RPMI8226 (cell line): ENCODE data around the gene CPED1.
"Not testable (repeated sequence)": the region's sequence is repeated elsewhere in the genome, so short reads cannot be mapped to it uniquely, and the experiment has no call there.

Source experiments
- DNase-seq: peaks from one replicate; pipeline ENCODE4 v3.0.0-alpha.2; 2015

Gene CPED1

DNA sequence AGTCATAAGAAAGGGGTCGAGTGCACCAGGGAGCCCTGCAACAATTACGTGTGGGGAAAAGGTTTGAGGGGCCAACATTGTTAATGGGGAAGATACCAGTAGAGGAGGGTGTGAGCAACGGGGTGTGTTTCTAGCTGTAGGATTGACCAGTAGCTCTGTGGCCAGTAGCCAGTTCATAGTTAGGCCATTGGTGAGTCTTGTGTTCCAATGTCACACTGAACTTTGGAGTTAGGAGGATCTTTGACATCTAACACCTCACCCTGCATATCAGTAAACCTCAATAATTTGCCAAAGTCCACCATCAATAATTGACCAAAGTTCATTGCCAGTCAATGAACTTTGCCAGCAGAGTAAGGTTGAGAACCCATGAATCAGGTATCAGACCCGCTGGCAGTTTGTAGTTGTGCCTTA is 168.8 kb downstream of the CPED1 start:
- no peak for DNase-seq

DNA sequence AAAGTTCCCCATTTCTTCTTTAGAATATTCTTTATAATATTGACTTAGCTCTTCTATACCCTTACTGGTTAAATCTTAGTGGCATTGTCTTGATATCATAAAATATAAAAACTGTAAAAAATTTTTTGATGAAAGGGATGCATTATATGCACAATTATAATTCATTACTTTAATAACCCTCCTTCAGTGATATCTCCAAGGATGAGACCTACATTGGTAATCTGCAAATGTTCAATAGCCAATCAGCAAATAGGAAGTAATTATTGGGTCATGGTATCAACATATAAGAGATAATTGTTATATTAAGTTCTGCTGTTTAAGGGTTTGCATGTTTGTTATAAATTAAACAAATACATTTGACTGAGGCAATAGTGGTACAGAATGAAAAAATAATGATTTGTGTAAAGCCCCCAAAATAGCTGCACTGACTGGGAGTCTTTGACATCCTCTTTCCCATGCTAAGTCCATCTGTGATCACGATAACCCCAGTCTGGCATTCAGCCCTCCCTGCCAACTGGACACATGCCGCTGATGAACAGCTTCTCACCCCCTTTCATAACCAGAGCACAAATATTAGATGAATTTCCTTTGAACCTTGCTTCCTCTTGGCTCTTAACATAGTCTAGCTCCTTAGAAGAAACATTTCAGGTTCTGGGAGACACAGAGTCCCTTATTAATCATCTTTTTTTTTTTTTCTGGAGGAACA is 169.5 kb downstream of the CPED1 start:
- DNase-seq: no peak

DNA sequence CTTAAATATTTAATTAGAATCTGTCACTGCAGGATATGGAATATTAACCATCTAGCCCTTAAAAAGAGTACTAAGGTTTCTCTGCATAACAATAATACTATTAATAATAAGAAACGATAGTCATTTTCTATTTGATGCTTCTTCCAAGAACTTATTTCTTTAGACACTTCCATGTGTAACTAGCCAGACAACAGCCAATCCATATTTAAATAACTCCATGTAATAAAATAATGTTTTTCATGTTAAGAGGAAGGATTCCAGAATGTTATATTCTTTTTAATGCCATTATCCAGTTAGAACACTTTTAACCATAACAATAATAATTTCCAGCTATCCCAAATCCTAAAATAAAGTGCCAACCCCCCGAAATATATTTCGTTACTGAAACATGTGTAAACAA is 170.2 kb downstream of the CPED1 start:
- DNase-seq: no peak

DNA sequence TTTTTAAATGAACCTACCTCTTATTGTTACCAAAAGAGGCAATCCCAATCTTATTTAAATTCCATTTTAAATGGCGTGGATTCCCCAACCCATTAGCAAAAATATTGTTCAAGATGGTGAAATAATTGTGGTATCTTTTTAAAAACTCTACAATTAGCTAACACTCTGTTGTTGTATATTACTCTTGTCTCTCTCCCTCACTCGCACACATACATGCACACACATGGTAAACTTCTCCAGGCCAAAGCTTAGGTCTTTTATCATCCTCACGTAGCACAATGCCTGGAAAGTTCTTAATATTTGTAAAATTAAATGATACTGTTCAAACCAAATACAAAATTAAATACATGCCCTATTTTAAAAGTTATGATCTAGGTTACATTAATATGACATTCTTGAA is 171.0 kb downstream of the CPED1 start:
- no peak for DNase-seq

DNA sequence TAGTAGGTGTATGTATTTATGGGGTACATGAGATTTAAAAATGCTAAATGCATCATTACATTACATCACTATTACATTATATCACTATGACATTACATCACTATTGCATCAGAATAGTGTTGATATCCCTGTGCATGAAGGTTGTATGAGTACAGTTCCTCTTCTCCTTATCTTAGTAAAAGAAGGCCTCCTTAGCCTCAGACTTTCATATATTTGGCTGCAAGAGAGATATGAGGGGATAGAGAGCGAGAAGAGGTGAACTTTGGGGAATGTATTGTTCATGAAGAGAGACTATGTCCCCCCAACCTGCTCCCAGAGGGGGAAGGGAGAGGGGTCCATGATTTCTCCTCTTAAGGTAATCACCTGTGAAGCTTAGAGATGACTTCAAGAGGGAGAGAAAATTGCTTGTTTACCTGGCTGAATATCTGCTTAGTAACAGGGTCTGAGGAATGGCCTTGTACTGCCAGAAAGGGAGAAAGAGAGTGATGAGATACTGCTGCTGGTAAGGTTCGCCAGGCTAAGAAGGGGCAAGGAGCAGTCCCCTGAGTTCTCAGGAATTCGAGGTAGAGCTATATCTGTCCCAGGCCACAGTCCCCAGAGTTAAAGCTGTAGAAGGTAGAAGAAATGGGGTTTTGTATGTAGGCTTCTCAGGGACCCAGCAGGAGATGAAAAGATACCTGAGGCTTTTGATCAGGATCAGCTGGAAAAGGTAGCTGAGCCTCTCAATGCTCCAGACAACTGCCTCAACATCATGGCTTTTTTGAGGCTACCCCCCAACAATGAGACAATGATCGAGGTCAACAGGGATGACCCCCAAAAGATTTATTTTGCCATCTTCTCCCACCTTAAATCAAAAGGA is 171.9 kb downstream of the CPED1 start:
- DNase-seq: no peak

DNA sequence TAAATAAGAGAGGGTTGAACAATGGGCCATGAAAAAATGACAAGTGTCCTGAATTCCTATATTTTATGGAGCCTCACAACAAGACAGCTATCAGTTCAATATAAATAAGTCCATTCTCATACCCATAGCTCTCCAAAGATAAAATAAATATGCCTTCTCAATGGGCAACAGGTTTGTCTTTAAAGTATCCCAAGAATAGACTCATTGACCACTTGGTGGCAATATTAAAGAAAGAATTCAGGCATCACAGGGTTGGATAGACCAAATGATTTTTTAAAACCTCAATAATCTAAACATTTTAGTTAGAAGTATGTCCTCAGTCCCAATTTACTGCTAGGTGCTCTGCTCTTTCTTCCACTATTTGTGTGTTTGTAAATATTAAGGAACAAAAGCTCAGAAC is 175.2 kb downstream of the CPED1 start:
- no peak for DNase-seq

DNA sequence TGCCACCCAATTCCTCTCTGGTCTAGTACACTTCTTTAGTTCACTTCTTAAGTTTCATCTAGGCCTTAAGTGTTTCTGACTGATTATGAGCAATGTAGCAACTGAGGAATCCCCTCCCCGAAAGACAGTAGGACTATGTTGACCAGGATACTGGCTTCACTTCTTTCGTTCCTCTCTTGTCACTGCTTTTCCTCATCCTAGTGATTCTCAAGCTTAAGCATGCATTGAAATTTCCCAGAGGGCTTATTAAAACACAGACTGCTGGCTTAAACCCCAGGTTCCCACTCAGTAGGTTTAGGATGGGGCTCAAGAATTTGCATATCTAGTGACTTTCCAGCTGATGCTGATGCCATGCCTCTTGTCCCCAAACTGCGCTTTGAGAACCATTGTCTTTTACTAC is 175.7 kb downstream of the CPED1 start:
- no peak for DNase-seq

DNA sequence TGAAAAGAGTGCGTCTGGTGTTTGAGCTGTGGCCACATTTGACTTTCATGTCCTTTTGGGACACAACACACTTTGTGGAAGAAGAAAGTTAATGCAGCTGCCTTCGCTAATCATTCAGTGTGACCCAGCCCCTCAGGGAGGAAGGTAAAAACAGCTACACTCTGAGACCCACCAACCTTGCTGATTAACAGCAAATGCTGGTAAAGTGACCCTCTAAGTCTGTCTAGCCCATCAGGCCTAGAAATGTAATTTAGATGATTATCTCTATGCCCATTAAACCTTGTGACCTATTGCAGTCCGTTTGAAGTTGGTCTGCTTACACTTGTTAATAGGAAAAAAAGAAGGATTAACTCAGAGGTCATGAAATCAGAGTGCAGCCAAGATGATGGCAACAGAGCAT is 178.4 kb downstream of the CPED1 start:
- DNase-seq: no peak

DNA sequence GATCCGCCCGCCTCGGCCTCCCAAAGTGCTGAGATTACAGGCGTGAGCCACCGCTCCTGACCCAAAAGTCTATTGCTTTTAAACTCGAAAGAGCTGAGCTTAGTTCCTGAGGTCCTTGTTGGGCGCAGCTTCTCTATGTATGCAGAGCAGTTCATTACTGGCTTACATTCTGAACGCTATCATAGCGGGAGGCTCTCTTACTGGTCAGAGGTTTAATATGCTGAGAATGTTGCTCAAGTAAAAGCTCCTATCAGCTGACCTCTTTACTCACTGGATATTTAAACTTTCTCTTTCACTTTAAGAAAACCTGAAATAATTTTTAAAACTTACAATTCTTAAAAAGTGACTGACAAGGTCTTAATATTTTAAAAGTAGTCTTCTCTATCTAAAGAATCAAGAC is 179.5 kb downstream of the CPED1 start:
- DNase-seq: no peak

DNA sequence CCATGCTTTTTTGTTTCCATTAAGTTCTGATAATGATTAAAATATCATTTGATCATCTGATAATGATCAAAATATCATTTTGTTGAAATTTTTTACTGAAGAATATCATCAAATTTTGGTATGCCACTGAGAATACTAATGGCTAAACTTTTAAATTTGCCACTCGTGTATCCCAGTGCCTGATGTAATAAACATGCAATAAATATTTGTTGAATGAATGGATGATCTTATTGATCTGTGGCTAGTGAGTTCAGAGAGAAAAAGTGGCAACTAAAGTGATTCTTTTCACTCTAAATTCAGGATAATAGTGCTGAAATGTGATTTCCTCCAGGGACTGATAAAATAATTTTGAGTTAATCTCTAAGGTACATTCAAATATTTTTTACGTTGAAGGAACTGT is 181.0 kb downstream of the CPED1 start:
- no peak for DNase-seq

DNA sequence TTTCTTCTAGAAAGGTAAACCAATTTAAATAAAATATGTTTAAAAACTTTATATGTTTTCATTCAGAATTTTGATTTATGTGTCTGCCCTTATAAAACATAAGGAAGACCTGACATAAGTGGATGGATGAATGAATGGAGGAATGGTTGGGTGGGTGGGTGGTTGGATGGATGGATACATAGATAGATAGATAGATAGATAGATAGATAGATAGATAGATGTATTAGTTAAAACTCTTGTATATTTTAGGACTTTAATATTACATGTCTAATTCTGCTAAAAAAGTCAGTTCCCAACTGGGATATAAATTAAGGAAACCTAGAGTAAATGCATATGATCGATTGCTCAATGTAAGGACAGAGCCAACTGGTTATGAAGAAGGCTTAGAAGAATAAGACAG is 184.0 kb downstream of the CPED1 start:
- DNase-seq: no peak

DNA sequence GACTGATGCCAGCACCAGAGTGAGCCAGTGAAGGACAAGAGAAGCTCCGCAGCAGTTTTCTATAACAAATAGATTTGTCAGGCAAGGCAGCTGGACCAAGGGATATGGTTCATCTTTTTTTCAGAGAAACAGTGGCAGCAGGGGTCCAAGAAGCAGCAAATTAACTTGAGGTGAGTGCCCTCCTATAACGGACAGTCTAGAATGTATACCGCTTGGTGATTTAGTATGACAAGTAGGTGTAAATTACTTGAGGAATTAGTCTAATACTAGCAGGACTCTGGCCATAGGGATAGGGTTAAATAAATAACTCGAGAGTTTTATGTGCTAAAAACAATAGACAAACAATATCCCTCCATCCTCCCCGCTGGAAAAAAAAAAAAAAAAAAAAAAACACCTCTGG is 187.3 kb downstream of the CPED1 start:
- no peak for DNase-seq

DNA sequence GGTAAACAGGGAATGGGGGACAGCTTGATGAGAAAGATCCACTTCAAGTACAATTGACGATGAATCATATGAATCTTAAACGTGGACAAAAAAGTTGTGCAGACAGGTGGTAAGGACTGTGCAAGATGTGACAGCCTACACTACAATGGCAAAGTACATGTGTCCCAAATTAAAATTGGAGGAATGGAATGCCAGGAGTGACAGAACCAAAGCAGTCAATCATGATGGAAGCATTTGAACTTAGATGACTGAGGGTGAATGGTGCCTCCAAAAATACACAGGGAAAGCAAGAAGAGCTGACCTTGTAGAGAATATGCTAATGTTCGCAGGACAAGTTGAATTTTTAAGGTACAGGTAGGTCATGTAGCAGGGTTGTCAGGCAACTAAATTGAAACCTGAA is 189.9 kb downstream of the CPED1 start:
- DNase-seq: no peak

DNA sequence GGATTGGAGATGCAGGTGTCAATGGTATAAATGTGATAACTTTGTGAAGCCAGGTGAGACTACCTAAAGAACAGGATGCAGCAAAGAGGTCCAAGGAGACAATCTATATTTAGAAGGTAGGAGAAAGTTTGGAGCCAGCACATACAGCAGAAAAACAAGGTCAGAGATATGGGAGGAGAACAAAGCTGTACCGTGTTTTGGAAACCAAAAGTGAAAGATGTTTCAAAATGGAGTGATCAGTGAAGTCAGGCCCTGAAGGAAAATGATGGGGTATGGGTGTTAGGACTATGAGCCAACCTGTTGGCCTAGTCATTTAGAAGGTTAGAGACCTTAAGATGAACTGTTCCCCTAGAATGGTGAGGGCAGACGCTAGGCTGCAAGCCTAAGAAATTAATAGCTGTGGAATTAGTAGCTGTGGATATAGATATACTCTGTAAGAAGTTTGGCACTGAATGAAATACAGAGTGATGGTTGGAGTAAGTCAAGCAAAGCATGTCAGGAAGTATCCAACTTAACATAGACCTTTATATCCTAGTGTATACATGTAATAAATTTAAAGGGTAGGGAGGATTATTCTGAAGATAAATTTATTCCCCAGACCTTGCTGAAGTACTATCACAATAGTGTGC is 190.5 kb downstream of the CPED1 start:
- DNase-seq: peak; percentile 53

DNA sequence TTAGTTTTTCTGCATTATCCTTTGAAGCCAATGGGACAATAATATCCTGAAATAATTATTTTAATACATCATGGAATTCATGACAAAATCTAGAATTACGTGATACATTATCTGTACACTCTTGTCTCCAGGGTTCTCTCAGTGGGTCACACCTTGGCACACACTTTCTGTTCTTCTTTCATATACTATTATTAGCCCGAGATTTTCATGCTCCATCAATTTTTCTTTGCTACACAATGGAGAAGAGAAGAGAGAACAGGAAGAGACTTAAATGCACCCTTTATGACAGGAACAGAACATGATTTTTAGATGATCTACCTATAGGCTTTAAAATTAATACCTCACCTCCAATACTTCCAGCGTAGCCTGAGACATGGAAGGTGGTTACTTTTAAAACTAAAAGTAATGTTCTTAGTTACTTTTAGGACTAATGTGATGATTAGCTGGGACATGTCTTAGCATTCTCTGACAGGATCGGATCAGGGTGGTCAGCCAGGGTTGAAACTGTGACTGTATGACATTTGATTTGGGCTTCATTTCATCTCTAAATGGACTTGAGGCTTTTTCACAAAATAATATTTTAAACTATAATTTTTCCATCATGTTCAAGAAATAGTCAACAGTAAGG is 192.0 kb downstream of the CPED1 start:
- peak; percentile 72 for DNase-seq

DNA sequence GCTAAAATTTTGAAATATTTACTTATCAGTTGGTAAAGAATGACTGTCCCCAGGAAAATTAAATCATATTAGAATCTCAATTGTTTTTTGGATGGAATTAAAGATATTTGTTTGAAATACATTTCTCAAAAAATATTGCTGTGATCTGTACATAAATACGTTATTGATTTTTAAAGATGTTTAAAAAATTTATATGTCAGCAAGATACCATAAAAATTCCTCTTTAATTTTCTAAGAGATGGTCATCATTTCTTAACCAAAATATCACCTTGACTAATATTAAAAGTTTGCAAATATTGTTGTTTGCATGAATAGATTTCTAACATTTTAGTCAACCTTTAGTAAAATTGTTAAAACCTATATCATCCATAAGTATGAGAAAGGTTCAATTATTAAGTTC is 192.8 kb downstream of the CPED1 start:
- DNase-seq: no peak

DNA sequence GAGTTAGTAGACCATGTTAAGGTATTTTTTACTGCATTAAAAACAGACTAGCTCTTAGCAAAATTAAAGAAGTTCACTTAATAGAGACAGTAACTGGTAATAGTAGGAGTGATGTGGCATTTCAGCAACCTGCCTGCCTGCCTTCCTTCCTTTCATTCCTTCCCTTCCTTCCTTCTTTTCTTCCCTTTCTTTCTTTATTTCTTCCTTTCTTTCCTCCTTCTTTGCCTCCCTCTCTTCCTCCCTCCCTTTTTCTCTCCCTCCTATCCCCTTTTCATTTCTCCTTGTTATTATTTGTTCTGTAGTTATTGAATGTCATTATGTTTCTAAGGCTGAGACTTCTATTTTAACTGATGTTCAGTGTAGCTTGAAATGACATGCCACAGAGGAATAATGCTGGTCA is 193.8 kb downstream of the CPED1 start:
- no peak for DNase-seq

DNA sequence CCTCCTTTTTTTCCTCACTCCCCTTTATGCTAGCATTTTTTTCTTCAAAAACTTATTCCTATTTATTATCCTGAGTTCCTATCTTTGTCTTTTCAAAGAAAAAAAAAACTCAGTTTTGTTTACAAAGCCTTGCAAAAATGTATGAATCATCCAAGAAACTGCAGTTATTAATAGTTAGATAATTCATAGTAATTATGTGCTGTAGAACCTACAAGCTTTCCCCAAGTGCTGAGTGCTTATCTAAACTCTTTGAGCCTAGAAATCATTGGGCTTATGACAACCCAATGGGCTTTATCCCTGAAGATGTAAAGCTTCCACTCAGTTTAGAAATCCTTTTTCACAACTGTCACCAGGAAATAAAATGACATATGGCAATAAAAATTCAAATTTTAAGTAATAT is 194.4 kb downstream of the CPED1 start:
- DNase-seq: no peak

DNA sequence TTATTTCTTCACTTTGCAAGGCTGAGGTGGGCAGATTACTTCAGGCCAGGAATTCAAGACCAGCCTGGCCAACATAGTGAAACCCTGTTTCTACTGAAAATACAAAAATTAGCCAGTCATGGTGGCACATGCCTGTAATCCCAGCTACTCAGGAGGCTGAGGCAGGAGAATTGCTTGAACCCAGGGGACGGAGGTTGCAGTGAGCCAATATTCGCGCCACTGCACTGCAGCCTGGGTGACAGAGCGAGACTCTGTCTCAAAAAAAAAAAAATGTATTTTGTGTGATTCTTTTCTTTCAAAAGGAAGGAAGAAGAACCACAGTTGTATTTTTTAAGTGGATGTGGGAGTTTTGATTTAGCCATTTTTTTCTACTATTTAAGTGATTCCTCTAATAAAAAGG is 195.4 kb downstream of the CPED1 start:
- not testable (repeated sequence) for DNase-seq

DNA sequence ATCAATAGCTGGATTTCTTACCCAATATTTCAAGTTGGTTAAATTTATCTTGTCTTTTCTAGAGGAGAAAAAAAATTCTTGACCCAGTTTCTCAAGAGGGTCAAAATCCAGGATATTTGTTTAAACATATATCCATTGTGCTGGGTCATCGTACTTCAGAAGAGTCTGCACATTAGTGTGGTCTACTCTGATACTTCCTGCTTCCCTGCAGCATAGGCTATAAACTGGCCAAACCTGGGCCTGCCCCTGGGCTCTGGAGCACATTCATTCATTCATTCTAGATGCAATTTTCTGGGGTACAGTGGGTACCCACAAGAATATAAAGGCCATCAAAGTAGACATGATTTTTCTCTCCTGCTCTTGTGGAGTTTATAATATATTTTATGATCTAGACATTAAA is 198.2 kb downstream of the CPED1 start:
- no peak for DNase-seq

DNA sequence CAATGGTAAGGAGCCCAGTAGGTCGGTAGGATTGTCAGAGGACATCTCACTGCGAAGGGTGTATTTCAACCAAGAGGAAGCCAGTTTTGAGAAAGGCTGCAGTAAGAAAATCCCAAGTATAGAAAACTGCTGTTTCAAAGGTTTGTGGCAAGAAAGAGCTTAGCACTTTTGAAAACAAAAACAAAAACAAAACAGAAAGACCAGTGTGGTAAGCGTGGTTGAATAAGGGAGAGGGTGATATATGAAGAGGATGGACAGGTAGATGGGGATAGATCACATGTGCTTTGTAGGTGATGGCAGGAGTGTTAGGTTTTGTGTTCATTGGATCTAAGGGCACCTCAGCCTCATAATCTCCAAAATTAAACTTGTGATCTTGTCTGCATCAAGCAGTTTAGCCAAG is 198.7 kb downstream of the CPED1 start:
- DNase-seq: no peak

DNA sequence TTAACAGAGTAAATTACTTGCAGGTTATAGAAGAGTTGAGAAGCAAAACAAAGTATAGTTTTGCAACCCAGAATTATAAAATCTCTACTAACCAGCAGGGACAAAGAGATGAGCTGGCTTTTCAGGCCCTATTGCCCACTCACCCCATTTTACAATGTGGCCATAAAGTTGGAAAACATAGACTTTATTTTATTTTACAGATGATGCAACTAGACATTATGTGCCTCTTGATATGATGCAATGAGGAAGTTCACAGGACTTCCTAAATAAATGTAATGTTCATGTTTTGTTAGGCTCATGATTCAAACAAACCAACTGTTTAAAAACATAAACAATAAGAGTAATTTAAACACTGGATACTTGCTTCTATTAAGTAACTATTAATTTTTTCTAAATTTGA is 199.2 kb downstream of the CPED1 start:
- no peak for DNase-seq

DNA sequence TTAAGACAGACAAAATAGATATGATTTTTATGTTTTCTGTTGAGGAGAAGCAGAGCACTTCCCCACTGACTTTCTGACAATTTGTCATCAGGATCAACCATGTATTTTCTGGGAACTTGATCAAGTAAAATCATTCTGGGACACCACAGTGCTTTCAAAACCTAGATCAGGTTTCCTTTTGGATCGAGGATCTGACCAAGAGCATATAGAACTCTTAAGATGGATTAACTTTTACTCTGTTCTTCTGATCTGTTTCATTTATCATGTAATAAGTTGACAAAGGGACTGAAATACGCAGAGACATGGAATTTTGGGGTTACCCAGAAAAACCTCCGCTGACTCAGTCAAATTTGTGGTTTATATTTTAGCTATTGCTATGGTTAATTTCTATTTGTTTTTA is 204.3 kb downstream of the CPED1 start:
- DNase-seq: no peak

DNA sequence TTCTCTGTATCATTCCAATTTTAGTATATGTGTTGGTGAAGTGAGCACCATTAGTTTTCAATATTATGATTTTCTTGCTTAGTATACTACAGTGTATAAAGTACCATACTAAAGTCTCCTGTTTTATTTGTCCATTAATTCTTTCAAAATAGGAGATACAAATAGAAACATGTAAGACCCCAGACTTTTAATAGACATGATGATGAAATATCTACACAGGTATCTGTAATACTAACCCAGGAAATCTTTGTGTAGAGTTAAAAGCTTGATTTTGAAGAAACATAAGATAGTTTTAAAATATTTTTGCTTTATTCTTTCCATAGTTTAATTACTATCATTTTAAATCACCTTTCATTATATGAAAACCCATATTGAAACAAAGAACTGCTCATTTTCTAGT is 206.5 kb downstream of the CPED1 start:
- DNase-seq: no peak
